Measurements from ENCODE around the gene NECAP2.
"Not testable (repeated sequence)": the region's sequence is repeated elsewhere in the genome, so short reads cannot be mapped to it uniquely, and the experiment has no call there.

NECAP2 gene

GRCh38 chr1:16461681-16462080 is 21.2 kb downstream of the NECAP2 start:
- no peak for DNase-seq

- DNase-seq = no peak
These were observed 22.3 kb downstream of the NECAP2 start for GRCh38 chr1:16462773-16463330.

DNA sequence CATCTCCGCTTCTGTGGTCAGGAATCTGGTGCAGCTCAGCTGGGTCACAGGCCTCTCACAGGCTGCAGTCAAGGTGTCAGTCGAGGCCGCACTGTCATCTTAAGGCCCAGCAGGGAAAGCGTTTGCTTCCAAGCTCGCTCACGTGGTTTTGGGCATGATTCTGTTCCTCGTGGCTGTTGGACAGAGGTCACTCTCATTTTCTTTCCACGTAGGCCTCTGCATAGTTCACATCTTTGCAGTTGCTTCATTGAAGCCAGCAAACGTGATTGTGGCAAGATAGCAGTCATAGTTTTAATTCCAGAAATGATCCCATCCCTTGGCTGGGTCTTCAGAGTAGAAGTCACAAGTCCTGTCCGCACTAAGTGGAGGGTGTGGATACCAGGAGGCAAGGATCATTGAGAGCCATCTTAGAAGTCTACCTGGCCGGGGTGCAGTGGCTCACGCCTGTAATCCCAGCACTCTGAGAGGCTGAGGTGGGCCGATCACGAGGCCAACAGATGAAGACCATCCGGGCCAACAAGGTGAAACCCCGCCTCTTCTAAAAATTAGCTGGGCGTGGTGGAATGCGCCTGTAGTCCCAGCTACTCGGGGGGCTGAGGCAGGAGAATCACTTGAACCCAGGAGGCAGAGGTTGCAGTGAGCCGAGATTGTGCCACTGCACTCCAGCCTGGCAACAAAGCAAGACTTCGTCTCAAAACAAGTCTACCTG is 24.5 kb downstream of the NECAP2 start:
- no peak for DNase-seq

DNA sequence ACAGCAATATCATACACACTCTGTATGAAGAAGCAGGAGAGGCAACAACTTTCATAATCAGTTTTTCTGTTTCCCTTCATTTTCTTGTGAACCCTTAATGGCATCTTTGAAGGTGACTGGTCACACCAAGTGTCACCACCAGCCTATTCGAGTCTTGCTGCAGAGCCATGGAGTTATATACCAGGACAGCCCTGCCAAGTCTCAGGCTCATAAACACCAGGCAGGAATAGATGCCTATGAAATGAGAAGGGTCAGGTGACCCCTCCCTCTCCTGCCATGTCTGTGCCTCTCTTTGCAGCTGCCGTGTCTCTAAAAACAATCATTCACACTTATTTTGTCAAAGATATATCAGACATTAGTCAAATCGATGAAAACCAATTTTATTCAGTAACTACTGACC is 28.0 kb downstream of the NECAP2 start:
- no peak for DNase-seq

GRCh38 chr1:16474166-16474800 is 33.8 kb downstream of the NECAP2 start:
- no peak for DNase-seq

DNA sequence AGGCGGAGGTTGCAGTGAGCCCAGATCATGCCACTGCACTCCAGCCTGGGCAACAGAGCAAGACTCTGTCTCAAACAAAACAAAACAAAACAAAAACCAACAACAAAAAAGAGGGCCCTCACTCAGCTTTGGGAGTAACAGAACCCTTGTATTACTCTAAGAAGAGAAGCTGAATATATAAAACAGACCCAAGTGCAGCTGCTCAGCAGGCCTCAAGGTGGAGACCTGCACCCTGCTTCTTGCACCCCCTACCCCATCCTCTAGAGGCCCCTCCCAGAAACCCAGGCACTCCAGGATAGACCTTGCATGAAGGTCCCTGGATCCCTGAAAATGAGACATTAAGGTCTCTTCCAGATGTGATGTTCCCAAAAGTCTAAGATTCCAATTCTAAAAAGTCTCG is 34.4 kb downstream of the NECAP2 start:
- not testable (repeated sequence) for DNase-seq

- not testable (repeated sequence) for DNase-seq
These were observed 35.5 kb downstream of the NECAP2 start for GRCh38 chr1:16475771-16476770.

DNA sequence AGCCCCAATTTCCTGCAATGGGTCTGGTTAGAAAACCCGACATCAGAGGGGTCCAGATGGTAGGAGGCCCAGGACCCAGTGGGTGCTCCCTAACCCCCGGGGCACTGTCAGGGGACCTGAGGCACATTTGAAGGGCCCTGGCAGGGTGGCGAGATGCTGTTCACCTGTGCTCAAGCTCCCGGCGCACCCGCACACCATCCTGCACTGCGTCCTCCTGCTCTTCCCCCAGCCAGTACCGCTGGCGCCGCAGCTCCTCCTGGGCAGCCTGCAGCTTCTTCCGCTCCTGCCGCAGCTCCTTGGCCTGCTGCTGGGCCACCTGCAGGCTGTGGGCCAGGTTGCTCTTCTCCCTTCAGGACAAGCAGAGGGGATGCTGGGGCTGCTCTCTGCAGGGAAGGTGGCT is 37.6 kb downstream of the NECAP2 start:
- DNase-seq = no peak

GRCh38 chr1:16483146-16483545 is 42.6 kb downstream of the NECAP2 start:
- DNase-seq = not testable (repeated sequence)

GRCh38 chr1:16483639-16484500 is 43.3 kb downstream of the NECAP2 start:
- not testable (repeated sequence) for DNase-seq

DNA sequence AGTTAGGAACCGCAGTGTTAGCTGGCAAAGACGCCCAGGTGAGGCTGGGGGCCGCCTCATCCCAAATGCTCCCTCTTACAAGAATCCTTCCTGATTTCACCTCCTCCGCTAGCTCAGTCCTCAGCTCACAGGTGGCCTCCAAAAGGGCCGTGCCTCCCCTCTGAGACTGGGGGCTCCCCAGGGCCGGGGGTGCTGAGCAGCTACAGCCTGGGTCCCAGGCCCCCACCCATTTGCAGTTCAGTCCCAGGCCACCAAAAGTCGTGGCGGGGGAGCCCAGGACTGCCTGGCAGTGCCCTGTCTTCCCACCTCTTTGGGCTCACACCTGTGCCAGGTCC is 43.9 kb downstream of the NECAP2 start:
- DNase-seq = no peak

- no peak for DNase-seq
These were observed 44.4 kb downstream of the NECAP2 start for GRCh38 chr1:16484931-16485330.

- not testable (repeated sequence) for DNase-seq
These were observed 45.8 kb downstream of the NECAP2 start for GRCh38 chr1:16486316-16486715.

GRCh38 chr1:16487011-16487410 is 46.5 kb downstream of the NECAP2 start:
- not testable (repeated sequence) for DNase-seq

- not testable (repeated sequence) for DNase-seq
These were observed 48.8 kb downstream of the NECAP2 start for GRCh38 chr1:16489195-16489880.

GRCh38 chr1:16491056-16491675 is 50.6 kb downstream of the NECAP2 start:
- no peak for DNase-seq

DNA sequence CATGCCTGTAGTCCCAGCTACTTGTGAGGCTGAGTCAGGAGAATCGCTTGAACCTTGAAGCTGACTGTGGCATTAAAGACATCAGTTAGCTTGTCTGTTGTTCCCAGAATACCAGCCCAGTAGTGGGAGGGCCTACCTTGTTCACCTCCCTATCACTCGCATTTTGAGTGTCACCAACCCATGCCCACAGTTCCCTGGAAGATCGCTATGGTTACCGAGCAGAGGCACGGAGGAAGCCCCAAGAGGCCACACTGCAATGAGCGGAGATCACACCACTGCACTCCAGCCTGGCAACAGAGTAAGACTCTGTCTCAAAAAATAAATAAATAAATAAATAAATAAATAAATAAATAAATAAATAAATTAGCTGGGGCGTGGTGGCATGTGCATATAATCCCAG is 52.4 kb downstream of the NECAP2 start:
- not testable (repeated sequence) for DNase-seq

DNA sequence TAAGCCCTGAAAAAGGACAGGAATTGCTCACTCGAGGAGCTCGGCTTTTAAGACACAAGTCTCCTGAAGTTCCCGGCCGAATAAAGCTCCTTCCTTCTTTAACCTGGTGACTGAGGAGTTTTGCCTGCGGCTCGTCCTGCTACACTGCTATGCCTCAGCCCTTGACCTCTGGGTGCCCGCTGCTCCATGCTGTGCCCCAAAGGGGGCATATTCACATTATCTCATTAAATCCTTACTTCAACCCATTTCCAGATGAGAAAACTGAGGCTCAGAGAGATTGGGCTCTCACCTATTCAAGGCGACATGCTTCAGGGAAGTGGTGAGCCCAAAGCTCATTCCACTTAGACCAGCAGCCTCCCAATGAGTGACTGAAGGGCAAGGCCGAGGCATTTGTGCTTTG is 53.2 kb downstream of the NECAP2 start:
- DNase-seq = not testable (repeated sequence)

GRCh38 chr1:16497474-16497904 is 57.0 kb downstream of the NECAP2 start:
- DNase-seq = not testable (repeated sequence)

DNA sequence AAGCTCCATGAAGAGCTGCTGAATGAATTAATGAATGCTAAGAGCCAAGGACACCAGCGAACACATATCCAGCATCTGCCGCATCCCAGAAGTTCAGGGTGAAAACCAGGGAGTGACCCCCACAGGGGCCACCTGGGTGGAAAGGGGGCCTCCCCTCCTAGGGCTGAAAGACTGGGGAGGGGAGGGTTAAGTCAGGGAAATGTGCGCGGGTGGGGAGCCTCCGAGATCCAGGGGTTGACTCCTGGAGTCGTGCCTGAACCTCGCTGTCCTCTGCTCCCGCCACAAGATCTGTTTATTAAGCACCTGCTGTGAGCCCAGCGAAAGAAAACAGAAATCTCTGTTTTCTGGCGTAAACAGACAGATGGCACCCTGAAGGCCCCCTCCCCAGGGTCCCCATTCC is 57.5 kb downstream of the NECAP2 start:
- DNase-seq = not testable (repeated sequence)
